Right hindlimb (tissue), 1 donor: ENCODE measurements around the gene CGNL1.
A peak's percentile ranks its signal among the peaks of the same experiment; 100 is the strongest.

Source experiments
- DNase-seq: peaks from one replicate; pipeline ENCODE4 v3.0.0-alpha.2; 2018

The CGNL1 gene

DNA sequence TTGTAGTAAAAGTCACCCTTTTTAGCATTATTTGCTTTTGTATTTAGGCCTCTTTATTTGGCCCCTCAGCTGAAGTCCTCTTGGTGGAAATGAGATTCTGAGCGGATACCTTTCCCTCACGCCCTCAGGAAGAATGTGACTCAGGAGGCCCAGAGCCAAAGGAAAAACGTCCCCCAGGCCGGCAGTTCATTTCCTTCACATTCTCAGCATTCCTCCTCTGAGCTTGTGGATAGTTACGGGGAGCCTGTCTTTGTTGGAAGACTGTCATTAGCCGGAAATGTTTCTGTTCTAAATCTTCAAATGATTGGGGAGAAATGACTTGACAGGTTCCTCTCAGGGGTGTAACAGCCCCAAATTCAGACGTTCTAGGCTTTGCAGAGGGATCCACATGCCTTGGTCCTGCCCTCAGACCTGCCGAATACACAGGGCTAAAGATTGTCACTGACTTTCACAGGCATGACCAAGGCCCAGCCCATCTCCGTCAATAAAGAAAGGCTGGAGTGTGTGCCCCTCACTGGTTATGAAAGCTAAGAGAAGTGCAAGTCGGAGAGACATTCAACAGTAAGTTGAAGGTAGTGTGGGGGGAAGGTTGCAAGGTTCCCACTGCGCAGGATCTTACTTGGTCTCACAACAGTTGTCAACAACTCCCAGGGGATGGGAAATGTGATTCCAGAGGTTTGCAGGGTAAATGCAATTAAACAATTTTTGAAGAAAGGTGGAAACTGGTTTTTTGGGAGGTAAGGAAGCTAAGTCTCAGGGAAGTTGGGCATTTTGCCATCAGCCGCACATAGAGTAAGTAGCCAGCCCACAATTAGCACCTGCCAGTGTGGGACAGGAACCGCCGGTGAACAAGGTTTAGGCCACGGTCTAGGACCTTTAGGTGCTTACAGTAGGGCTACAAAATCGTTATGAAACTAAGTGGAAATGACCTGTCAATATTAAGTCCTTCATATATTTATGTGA, 175.7 kb downstream of the CGNL1 start:
- DNase-seq = peak; percentile 61

DNA sequence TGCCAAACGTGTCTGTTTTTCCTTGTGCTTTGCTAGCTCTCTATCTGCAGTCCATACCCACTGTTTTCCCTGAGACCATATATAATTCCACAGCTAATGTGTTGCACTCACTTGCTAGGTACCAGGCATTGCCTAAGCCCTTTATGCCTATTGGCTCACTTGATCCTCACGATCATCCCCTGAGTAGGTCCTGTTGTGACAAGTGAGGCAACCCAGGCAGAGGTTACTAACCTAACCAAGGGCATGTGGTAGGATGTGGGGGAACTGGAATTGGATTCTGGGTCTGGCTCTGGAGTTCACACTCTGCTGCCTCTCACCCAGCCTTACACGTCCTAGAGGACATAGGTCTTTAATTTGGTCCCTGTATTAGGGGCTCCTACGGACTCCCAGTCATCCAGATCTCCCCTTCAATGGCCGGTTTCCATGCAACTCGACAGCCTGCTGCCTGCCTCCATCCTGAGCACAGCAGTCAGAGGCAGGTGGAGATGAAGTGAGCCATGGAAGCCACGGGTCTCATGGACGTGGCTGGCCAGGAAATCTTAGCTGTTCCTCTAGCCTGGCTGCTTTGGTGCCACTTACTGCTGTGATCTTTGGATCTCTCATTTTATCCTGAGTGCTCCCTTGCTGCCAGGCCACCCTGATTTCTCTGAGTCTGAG, 176.5 kb downstream of the CGNL1 start:
- DNase-seq = no peak

DNA sequence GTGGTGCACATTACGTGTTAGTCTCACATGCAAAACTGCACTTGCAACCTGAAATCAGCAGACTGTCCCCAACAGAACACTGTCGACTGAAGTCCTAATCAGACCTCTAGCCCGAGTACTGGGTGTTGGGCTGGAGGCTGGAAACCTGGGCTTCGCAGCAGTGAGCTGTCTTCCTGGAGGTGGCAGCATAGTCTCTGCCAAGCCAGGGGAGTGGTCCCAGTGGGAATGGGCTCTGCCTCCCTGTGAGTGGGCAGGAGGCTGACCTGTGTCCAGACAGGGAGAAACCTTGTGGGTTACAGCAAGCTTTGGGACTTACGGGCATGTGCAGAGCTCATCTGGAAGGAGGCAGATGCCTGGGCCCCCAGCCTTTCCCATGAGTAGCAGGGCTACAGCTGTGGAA, 177.2 kb downstream of the CGNL1 start:
- no peak for DNase-seq

DNA sequence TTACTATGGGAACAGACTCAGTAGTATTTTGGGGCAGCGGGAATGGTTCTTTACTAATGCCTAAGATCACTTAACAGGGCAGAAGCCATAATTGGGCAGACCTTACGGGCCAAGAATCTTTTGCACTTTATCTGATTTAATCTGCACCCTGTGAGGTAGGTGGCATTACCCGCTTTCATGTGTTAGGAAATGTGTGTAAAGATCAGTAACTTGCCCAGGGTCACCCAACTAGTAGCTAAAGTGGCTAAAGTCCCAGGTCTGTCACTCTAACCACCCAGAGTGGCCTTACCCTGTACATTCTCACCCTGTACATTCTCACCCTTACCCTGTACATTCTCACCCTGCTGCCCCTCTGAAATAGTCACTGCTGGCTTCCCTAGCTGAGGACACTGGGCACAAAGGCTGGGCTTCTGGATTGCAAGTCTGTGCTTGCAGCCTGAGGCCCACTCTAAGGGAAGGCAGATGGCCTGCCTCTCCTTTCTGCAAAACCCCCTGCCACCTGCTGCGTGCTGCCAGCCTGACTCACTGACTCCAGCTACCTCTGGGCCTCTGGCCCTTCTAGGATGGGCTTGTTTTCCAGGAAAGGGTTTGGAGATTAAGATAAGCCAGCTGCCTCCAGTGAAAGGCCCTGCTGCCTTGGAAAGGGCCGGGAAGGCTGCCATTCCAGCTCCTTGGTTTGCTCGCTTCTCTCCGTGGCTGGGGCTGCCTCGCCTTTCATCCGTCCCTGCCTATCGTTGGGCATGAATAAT, 177.9 kb downstream of the CGNL1 start:
- DNase-seq = peak; percentile 66

DNA sequence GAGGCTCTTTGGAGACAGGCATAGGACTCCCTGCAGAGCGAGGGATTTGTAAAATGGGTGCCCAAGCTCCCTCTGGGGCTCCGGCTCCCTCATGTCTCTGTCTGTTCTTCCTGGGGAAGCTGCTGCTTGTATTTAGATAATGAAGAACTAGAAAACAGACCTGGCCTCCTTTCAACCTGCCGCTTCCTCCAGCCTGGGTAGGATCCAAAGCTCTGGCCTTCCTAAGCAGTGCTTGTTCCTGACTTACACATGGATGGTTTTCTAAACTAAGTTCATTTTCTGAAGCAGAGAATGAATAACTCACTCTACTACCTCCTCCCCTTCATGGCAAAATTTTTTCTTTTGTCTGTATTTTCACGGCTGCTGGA, 178.5 kb downstream of the CGNL1 start:
- DNase-seq = no peak

DNA sequence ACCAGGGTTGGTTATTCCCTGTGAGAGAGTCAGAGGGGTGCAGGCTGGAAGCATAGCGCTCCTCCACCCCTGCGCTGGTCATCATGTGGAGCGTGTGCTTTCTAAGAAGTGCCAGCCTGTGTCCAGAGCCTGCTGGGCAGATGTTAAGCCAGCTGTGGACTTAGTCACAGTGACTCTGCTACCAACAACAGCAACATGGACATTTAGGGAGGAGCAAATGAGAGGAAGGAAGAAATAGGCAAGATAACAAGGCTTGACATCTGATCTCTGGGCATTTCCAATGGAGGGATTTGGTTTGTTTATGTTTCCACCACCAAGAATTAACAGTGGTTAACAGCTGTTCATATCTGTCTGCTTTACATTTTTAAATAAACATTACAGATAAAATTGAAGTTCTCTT, 179.0 kb downstream of the CGNL1 start:
- DNase-seq = peak; percentile 59

DNA sequence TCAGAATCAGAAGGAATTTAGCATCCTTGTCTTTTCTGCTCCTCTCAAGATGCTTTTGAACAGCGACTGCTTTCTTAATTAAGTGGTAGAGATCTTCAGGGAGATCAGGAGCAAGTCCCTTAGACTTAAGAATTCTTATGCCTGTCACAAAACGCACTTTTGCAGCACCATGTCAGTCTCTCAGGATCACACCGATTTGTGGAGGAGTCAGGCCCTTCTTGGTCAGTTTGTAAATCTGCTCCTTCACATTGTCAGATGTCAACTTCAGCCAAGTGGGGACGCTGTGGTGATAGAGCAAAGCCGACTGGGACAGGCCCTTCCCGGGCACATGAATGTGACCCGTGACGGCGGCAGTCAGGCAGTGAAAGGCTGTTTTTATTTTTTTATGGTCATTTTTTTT, 179.7 kb downstream of the CGNL1 start:
- DNase-seq = no peak

DNA sequence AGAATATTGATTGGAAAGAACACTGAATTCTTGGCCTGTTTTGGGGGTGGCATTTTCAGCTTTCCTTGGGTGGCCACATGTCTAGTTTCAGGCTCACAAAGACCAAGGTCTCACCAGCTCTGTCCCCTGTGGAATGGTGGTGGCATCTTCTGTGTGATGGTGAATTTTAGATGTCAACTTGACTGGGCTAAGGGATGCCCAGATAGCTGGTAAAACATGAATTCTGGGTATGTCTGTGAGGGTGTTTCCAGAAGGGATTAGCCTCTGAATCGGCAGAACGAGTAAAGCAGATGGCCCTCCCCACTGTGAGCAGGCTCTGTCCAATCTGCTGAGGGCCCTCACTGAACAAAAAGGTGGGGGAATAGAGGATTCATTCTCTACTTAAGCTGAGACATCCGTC, 181.0 kb downstream of the CGNL1 start:
- no peak for DNase-seq

DNA sequence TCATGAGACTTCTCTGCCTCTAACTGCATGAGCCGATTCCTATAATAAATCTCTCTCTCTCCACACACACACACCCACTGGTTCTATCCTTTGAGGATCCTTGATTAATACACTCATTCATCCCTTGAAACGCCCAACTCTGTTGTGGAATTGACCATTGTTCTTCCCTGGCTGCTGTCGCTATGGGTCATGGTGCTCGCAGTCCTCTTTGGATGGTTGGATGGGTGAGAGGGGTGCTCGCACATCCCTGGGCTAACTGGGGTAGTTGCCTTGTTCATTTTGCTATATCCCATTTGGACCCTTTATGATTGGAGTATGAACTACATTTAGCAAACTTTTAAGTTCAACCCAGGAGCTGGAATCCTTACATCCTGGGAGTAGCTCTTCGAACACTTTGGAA, 181.5 kb downstream of the CGNL1 start:
- DNase-seq = no peak

DNA sequence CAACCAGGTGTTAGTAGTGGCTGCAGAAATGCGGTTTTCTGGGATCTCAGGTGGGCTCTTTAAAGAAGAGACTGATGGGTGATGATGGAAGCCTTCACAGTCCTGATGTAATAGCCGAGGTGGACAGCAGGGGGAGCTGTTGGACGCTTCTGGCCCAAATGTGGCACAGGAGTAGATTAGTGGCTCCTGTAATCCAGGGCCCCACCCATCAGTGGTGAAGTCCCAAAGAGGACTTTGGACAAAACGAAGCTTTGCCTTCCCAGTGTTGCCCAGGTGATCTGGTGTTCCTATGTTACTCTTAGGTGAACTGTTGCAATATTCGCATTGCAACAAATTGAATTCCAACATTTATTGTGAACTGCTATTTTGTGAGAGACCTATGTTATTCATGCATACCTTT, 183.6 kb downstream of the CGNL1 start:
- DNase-seq = no peak

DNA sequence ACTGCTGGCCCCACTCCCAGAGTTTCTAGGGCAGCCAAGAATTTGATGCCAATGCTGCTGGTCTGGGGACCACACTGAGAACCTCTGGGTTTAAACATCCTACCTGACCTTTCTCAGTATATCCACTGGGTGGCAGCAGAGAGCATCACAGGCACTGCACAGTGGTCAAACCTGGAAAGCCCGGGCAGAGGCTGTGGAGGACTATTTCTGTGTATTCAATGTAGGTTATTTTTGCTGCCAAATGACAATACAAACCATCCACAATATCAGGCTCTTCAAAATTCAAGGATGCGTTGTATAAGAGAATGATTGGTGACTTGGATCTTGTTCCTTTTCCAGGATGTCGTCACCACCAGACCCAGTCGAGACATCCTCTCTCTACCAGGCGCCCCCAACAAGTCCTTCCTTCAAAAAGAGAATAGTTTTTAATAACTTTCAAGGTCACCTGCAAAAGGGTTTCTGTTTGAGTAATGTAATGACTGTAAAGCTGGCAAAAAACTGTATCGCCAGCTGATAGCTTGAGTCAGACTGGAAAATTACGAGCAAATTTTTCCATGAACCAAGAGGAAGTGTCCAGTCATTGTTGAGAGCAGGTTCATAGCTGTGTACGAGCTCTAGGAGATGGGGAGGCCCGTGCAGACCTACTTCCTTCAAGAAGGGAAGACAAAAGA, 184.9 kb downstream of the CGNL1 start:
- peak; percentile 78 for DNase-seq

DNA sequence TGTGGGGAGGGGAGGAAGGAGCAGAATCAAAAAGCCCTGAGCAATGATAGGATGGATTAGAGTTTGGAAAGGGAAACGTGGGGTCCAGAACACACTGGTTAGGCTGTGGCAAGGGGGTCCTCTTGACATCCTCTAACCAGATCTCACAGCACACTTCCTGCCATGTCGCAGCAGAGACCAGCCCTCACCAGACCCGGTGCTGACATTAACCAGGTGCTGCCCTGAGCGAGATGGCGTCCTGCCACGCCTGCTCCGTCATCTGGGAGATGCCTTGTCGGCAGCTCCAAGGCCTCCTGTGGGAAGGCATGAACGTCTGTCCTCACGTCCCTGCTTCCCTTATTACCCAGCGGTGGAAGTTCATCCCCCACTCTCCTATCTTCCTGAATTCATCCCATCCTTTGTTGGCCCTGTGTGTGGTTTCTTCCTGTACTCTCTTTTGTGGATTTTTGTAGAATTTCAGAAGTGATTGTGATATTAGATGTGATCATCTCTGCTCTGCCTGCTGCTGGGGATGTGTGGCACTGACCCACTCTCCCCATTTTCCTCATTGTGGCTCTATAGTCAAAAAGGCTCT, 186.0 kb downstream of the CGNL1 start:
- DNase-seq = no peak

DNA sequence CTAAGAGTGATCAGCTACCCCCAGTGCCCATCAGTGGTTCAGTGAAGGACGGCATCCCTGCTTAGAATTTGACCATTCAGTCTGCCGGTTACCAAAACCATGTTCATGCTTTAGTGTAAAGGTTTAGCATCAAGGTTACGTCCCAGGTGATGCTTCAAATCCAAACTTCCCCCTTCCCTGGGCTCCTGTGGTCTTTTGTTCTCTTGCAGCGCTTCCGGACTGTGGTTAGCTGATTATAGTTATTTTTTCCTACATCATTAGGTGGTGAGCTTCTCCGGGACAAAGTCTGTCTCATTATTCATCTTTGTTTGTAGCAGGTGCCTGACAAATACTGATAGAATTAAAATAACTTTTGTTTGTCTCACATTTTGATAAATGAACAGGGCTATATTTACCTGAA, 187.1 kb downstream of the CGNL1 start:
- no peak for DNase-seq

DNA sequence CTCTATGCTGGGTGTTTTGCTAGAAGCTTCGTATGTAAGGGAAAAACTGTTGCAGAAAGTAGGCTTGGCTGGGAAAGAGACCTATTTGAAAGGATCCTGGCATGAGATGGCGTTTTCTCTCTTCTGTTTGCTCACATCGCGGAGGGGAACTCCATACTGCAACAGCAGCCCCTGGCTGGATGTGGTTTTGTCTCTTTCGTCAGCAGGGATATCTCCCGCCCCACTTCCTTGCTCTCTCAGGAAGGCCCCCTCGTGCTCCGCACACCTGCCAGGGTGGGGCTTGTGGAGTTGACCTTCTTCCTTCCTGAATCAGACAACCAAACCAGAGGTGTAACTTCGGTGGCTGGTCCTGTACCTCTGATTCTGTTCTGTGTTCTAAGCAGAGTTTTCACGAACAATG, 189.0 kb downstream of the CGNL1 start:
- no peak for DNase-seq

DNA sequence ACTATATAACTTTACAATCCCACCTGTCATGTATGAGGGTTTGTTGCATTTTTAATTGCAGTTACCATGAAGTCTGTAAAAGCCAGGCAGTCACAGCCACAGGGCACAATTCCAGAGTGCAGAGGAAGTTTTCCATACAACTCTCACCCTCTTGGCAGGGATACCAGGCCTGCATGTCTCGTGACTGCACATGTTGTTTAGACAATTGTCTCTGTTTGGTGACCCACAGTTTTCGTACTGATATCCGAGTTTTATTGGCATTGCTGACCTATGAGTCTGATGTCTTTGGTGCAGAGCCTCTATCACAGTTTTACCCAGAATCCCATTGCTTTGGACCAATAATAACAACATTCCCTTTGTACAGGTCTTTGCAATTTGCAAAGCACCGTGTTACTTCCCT, 190.5 kb downstream of the CGNL1 start:
- no peak for DNase-seq

DNA sequence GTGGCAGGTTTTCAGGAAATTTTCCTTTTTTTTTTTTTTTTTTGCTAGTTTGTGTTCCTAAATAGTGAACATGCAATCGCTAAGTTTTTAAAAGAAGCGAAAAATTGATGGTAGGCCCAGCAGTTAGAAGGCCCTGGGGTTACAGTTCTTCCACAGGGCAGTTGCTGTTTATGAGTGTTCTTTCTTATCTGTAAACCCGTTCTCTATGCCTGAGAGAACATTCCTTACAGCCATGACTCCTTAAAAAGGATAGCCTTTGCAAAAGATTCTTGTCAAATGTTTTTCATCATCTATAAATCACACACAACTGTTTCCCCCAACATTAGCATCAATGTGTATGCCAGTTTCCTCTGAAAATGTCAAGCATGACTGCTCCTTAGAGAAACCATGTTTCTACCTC, 191.6 kb downstream of the CGNL1 start:
- DNase-seq = no peak

DNA sequence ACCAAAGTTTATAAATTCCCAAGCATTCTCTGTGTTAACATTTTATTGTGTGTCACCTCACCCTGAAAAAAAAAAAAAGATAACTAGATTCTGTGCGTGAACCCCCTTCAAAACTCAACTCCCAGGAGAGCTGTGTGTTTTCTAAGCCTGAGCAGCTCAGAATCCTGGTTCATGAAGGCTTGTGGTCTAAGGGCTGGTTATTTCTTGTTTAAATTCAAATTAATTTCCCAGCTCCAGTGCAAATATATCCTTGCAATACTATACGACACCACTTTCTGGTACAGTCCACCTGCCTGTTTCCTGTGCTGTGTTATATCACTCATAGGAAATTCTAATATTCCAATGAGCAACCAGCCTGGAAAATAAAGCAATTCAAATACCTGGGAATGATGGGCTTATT, 192.0 kb downstream of the CGNL1 start:
- no peak for DNase-seq

DNA sequence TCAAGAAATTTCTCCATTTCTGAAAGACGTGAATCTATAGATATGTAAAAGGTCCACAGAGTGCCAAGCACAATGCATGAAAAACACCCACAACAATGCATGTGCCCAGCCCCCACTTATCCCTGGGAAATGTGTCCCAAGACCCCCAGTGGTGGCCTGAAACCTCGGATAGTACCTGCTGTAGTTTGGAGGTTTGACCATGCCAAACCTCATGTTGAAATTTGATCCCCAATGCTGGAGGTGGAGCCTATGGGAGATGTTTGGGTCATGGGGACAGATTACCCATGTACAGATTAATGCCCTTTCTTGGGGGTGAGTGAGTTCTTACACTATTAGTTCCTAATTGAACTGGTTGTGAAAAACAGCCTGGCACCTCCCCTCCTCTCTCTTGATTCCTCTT, 194.0 kb downstream of the CGNL1 start:
- no peak for DNase-seq

DNA sequence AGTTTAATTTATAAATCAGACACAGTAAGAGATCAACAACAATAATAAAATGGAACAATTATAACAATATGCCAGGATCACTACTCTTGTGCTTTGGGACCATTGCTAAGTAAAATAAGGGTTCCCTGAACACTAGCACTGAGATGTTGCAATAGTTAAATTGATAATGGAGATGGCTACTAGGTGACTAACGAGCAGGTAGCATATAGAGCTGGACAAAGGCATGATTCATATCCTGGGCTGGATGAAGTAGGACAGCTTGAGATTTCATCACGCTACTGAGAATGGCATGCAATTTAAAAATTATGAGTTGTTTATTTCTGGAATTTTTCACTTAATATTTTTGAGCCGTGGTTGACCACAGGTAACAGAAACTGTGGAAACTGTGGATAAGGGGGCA, 194.7 kb downstream of the CGNL1 start:
- no peak for DNase-seq

DNA sequence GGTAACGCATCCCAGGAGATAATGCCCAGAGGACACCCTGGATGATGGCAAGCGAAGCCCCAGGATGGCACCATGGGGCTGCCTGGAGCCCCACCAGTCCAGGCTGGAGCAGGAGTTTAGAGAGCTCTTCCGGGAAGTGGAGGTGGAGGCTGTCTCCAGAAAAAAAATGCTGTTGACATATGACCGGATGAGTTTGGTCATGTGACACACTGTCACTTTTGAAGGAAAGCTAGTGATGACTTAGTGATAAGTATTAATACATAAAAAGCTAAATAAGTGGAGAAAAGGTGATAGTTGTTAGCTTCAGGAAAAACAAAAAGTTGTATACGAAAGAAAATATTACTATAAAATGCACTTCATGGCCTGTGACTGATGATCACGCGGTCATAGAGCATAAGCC, 195.4 kb downstream of the CGNL1 start:
- DNase-seq = no peak

DNA sequence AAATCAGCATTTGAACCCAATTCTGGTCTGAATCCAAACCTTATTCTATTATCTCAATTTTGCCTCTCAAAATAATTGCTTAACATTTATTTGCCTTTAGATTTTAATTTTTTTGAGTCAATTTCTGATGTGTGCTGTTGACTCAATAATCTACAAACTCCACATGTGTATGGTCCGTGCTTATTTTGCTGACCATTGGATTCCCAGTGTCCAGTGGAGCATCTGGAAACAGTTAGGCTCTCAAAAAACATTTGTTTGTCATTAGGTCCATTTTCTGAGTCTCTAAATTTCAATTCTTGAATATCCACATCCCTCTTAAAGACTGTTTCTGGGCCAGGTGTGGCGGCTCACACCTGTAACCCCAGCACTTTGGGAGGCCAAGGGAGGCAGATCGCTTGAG, 196.2 kb downstream of the CGNL1 start:
- DNase-seq = no peak

DNA sequence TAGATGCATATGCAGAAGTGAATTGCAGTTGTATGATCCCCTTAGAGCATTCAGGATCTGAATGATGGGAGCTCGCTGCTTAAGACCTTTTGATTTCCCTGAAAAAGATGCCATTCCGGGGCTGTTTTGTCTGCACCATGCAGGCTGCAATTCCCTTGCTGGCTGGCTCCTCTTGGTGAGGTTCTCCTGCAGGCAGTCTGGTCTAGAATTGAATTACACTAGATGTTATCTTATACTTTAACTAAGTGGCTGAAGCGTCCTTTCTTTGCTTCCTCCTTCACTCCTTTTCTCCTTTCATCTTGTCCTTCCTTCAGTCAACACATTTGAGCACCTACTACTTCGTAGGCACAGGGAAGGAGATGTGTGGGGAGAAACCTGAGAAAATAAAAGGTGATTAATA, 196.8 kb downstream of the CGNL1 start:
- no peak for DNase-seq

DNA sequence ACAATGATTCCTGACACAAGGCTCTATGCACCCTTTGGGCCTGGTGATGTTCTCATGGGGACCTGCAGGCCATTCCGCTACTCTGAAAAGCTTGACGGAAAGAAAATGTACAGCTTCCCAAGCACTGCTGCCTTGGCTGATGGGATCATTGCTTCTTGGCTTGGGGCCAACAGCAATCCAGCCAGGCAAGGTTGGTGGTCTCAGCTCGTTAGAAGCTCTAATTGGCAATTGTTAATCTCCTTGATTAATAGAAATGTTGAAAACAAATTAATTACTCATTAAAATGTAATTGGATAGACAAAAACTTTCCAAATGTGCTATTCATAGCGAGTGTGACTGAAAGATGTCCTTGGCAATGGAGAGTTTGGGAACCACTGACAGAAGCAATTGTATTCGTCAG, 199.1 kb downstream of the CGNL1 start:
- no peak for DNase-seq
